GM12878 (cell line): ENCODE data around the gene FNDC3B. TPM values are rescaled to one million over a fixed set of nuclear protein-coding genes. Genes with fewer than 3 reads are reported as not detected.
A peak's percentile ranks its signal among the peaks of the same experiment; 100 is the strongest.

Source experiments
- ATF3 ChIP-seq: IDR thresholded peaks from 2 replicates; pipeline ENCODE4 v1.6.1; 2011; ENCODE audit warnings: low read depth, mild to moderate bottlenecking, low read length, moderate library complexity, borderline replicate concordance; ENCODE audit errors: extremely low read depth
- BHLHE40 ChIP-seq, 2 experiments: fragments of 450-650 bp in 1 of 2; IDR thresholded peaks; 2 replicates each; pipeline ENCODE4 v1.6.1; 2011 to 2017; ENCODE audit warnings: low read depth in 2 of 2, borderline replicate concordance in 1 of 2, improper control_type of control experiment in 1 of 2, low read length in 1 of 2, mild to moderate bottlenecking in 1 of 2
- CBFB ChIP-seq: IDR thresholded peaks from 2 replicates; pipeline ENCODE4 v1.6.1; 2016; ENCODE audit warnings: antibody characterized with exemption, low read depth
- GABPA ChIP-seq: IDR thresholded peaks from 2 replicates; pipeline ENCODE4 v1.6.1; 2014; ENCODE audit warnings: antibody characterized with exemption, low read depth, mild to moderate bottlenecking, inconsistent platforms
- KAT2A ChIP-seq: conservative IDR thresholded peaks from 2 replicates; pipeline ENCODE4 v1.6.1; 2011; ENCODE audit warnings: low read depth, low read length; ENCODE audit not compliant: control insufficient read depth
- NR2F1 ChIP-seq: fragments of 450-650 bp; conservative IDR thresholded peaks from 2 replicates; pipeline ENCODE4 v1.6.1; 2017; ENCODE audit warnings: mild to moderate bottlenecking
- POLR2A ChIP-seq: IDR thresholded peaks from 2 replicates; pipeline ENCODE4 v1.6.1; 2011; ENCODE audit warnings: low read depth, mild to moderate bottlenecking, low read length
- RAD21 ChIP-seq: IDR thresholded peaks from 2 replicates; pipeline ENCODE4 v1.6.1; 2011; ENCODE audit warnings: mild to moderate bottlenecking, low read depth, low read length, moderate library complexity; ENCODE audit not compliant: insufficient read depth
- RBBP5 ChIP-seq: fragments of 200-600 bp; sonication (generic); conservative IDR thresholded peaks from 2 replicates; pipeline ENCODE4 v1.6.1; 2016
- SIX5 ChIP-seq: IDR thresholded peaks from 2 replicates; pipeline ENCODE4 v1.6.1; 2011; ENCODE audit warnings: mild to moderate bottlenecking, low read depth, low read length, moderate library complexity; ENCODE audit not compliant: severe bottlenecking
- SMAD5 ChIP-seq: IDR thresholded peaks from 2 replicates; pipeline ENCODE4 v1.6.1; 2016; ENCODE audit warnings: antibody characterized with exemption, low read depth
- SUZ12 ChIP-seq: fragments of 200-600 bp; sonication (generic); IDR thresholded peaks from one replicate; pipeline ENCODE4 v1.6.1; 2018; ENCODE audit warnings: antibody characterized with exemption, mild to moderate bottlenecking; ENCODE audit not compliant: unreplicated experiment
- ZNF217 ChIP-seq: fragments of 450-650 bp; IDR thresholded peaks from 2 replicates; pipeline ENCODE4 v1.6.1; 2017; ENCODE audit warnings: antibody characterized with exemption, mild to moderate bottlenecking
- ZNF592 ChIP-seq: fragments of 450-650 bp; IDR thresholded peaks from 2 replicates; pipeline ENCODE4 v1.6.1; 2017; ENCODE audit warnings: mild to moderate bottlenecking, moderate library complexity
- ZZZ3 ChIP-seq: IDR thresholded peaks from 2 replicates; pipeline ENCODE4 v1.6.1; 2011; ENCODE audit warnings: low read depth; ENCODE audit not compliant: control insufficient read depth, insufficient read length
- polyA plus RNA-seq, 11 experiments: library from polyadenylated mRNA; depleted of rRNA in 4 of 11; unstranded in 6 of 11; stranded (reverse) in 5 of 11; fragments of >200 nt; fragmentation: Nextera tagmentation in 4 of 11; fragmentation: Illumina TruSeq in 1 of 11; extraction: Ambion mirVana in 4 of 11; extraction: Trizol in 1 of 11; gene quantifications; 1 replicate in 1 of 11; 2 replicates in 10 of 11; pipeline versions ENCODE4 v1.2.1 to v1.2.3, GENCODE V29; 2011 to 2016; ENCODE audit warnings: inconsistent platforms in 2 of 11, missing spikeins in 2 of 11, low read depth in 1 of 11
- total RNA-seq, 4 experiments: library from RNA; depleted of rRNA in 3 of 4; stranded (reverse); fragments of >200 nt in 3 of 4; fragmentation: Illumina TruSeq in 1 of 4; extraction: Trizol in 1 of 4; gene quantifications; 2 replicates each; pipeline versions ENCODE4 v1.2.1 to v1.2.3, GENCODE V29; 2013 to 2021
- TF ChIP-seq, protein P1 (sequence below): fragments of 450-650 bp; IDR thresholded peaks from 2 replicates; pipeline ENCODE4 v1.6.1; 2016; ENCODE audit warnings: mild to moderate bottlenecking, moderate library complexity, borderline replicate concordance
- TF ChIP-seq, protein P2 (sequence below): fragments of 450-650 bp; formaldehyde crosslinking; IDR thresholded peaks from 2 replicates; pipeline ENCODE4 v1.4.0; 2020; ENCODE audit warnings: mild to moderate bottlenecking, moderate library complexity

Gene FNDC3B
- total and polyA plus RNA-seq, 10 of the 15 experiments (the other 5 are each of a cell fraction or from before 2014, with no cell fraction given) = 7.9 to 35.0 (median 18.5) TPM

DNA sequence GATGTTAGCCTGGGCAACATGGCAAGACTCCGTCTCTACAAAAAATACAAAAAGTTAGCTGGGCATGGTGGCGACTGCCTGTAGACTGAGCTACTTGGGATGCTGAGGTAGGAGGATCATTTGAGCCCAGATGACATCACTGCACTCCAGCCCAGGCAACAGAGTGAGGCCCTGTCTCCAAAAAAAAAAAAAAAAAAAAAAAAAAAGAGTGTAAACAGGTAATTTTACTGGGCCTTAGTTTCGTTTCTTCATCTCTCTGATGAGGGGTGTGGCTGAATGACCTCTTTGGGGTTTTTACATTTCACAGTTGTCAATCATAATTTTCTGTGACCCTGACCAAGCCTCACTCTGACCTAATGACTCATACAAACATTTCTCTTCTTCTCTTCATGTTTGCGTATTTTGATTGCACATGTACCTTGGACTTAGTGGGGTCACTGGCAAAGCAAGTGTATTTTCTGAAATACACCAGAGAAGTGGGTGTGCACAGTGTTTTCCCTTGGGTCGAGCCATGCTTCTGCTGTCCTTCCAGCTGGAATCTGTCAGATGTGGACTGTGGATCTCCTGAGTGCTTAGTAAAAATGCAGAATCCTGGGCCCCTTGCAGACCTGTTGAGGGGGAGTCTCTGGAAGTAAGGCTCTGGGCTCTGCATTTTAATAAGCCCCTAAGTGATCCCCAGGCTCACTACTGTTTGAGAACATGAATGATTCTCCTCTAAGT is 140.5 kb downstream of the FNDC3B start (continued):
- TF ChIP-seq ZNF592 = no peak
- TF ChIP-seq ZNF217 = no peak
- no peak for TF ChIP-seq RBBP5
- TF ChIP-seq SIX5 = no peak
- peak; percentile 99 for TF ChIP-seq NR2F1
- no peak for TF ChIP-seq ATF3
- TF ChIP-seq KAT2A = no peak
- TF ChIP-seq POLR2A = no peak
- no peak for TF ChIP-seq SUZ12
- TF ChIP-seq GABPA = no peak
- TF ChIP-seq BHLHE40 (IDR thresholded peaks at IDR 0.05; ENCODE audit: borderline replicate concordance in 1 of 2, low read depth in 2 of 2, low read length in 1 of 2) = peak in 1 of 2 experiments; percentile 46; a peak in 1 of 4 replicates
- no peak for TF ChIP-seq ZZZ3
- TF ChIP-seq, protein P1, sequence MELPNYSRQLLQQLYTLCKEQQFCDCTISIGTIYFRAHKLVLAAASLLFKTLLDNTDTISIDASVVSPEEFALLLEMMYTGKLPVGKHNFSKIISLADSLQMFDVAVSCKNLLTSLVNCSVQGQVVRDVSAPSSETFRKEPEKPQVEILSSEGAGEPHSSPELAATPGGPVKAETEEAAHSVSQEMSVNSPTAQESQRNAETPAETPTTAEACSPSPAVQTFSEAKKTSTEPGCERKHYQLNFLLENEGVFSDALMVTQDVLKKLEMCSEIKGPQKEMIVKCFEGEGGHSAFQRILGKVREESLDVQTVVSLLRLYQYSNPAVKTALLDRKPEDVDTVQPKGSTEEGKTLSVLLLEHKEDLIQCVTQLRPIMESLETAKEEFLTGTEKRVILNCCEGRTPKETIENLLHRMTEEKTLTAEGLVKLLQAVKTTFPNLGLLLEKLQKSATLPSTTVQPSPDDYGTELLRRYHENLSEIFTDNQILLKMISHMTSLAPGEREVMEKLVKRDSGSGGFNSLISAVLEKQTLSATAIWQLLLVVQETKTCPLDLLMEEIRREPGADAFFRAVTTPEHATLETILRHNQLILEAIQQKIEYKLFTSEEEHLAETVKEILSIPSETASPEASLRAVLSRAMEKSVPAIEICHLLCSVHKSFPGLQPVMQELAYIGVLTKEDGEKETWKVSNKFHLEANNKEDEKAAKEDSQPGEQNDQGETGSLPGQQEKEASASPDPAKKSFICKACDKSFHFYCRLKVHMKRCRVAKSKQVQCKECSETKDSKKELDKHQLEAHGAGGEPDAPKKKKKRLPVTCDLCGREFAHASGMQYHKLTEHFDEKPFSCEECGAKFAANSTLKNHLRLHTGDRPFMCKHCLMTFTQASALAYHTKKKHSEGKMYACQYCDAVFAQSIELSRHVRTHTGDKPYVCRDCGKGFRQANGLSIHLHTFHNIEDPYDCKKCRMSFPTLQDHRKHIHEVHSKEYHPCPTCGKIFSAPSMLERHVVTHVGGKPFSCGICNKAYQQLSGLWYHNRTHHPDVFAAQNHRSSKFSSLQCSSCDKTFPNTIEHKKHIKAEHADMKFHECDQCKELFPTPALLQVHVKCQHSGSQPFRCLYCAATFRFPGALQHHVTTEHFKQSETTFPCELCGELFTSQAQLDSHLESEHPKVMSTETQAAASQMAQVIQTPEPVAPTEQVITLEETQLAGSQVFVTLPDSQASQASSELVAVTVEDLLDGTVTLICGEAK = no peak
- no peak for TF ChIP-seq RAD21
- TF ChIP-seq, protein P2, sequence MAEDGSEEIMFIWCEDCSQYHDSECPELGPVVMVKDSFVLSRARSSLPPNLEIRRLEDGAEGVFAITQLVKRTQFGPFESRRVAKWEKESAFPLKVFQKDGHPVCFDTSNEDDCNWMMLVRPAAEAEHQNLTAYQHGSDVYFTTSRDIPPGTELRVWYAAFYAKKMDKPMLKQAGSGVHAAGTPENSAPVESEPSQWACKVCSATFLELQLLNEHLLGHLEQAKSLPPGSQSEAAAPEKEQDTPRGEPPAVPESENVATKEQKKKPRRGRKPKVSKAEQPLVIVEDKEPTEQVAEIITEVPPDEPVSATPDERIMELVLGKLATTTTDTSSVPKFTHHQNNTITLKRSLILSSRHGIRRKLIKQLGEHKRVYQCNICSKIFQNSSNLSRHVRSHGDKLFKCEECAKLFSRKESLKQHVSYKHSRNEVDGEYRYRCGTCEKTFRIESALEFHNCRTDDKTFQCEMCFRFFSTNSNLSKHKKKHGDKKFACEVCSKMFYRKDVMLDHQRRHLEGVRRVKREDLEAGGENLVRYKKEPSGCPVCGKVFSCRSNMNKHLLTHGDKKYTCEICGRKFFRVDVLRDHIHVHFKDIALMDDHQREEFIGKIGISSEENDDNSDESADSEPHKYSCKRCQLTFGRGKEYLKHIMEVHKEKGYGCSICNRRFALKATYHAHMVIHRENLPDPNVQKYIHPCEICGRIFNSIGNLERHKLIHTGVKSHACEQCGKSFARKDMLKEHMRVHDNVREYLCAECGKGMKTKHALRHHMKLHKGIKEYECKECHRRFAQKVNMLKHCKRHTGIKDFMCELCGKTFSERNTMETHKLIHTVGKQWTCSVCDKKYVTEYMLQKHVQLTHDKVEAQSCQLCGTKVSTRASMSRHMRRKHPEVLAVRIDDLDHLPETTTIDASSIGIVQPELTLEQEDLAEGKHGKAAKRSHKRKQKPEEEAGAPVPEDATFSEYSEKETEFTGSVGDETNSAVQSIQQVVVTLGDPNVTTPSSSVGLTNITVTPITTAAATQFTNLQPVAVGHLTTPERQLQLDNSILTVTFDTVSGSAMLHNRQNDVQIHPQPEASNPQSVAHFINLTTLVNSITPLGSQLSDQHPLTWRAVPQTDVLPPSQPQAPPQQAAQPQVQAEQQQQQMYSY = no peak
- no peak for TF ChIP-seq CBFB
- no peak for TF ChIP-seq SMAD5
